Lower leg skin (tissue), 4 donors: ENCODE data around the gene GRM5. TPM values are rescaled to one million over a fixed set of nuclear protein-coding genes. Genes with fewer than 3 reads are reported as not detected.
"Not testable (repeated sequence)": the region's sequence is repeated elsewhere in the genome, so short reads cannot be mapped to it uniquely, and the experiment has no call there.

Experiments
- DNase-seq, 2 donors: peaks; one replicate each; pipeline ENCODE4 v3.0.0-alpha.2; 2019; ENCODE audit warnings: low spot score in 2 of 2
- H3K4me3 ChIP-seq: fragments of 200-600 bp; sonication (generic); 2 replicates; pipeline ENCODE4 v1.5.1; 2017; ENCODE audit warnings: mild to moderate bottlenecking, low read depth; ENCODE audit not compliant: poor library complexity, severe bottlenecking
- POLR2A ChIP-seq, 2 donors: fragments of 450-650 bp; IDR thresholded peaks; one replicate each; pipeline ENCODE4 v1.6.1; 2016 to 2017; ENCODE audit warnings: antibody characterized with exemption in 2 of 2, mild to moderate bottlenecking in 1 of 2, moderate library complexity in 1 of 2
- WGBS, 2 donors: methylation state at CpG; one replicate each; pipeline ENCODE4 v1.1.5; 2018; 5-methylcytosine and 5-hydroxymethylcytosine counted together
- intact Hi-C: fragments of 100-400 bp; cut with DNase I; formaldehyde crosslinking; loops from one replicate; pipeline ENCODE4 v1.15.0; 2023; ENCODE audit warnings: low total_unique reads
- total RNA-seq, 4 donors: library from RNA; depleted of rRNA; stranded (reverse); fragments of >200 nt; gene quantifications; one replicate each; pipeline ENCODE4 v1.1.0, GENCODE V29; 2016
- TF ChIP-seq, protein P1 (sequence below), 3 donors: fragments of 450-650 bp; IDR thresholded peaks; one replicate each; pipeline ENCODE4 v1.5.1; 2016; ENCODE audit warnings: antibody characterized with exemption in 3 of 3, mild to moderate bottlenecking in 3 of 3, moderate library complexity in 2 of 3

Gene GRM5
- total RNA-seq, 4 donors from 2014 or later, result not detected

DNA sequence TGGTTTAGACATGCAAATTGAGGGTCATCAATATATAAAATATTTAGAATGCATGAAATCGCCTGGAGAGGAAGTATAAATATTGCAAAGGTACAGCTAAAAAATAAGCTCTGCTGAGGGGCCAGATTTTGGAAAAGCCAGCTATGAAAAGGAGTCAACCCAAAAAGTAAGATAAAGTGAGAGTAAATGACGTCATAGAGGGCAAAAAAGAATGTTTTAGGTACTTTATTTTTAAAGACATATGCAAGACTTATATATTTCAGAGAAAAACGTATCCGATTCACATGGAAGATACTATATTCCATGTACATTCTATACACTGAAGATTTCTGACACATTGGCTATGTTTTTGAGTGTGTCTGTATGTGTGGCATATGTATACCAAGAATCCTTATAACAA is 13.6 kb downstream of the GRM5 start:
- no peak for DNase-seq
- H3K4me3 ChIP-seq, result no peak overlapping the region
- intact Hi-C loops, result no loop called here
- TF ChIP-seq POLR2A (IDR thresholded peaks at IDR 0.05), result no peak
- TF ChIP-seq, protein P1, sequence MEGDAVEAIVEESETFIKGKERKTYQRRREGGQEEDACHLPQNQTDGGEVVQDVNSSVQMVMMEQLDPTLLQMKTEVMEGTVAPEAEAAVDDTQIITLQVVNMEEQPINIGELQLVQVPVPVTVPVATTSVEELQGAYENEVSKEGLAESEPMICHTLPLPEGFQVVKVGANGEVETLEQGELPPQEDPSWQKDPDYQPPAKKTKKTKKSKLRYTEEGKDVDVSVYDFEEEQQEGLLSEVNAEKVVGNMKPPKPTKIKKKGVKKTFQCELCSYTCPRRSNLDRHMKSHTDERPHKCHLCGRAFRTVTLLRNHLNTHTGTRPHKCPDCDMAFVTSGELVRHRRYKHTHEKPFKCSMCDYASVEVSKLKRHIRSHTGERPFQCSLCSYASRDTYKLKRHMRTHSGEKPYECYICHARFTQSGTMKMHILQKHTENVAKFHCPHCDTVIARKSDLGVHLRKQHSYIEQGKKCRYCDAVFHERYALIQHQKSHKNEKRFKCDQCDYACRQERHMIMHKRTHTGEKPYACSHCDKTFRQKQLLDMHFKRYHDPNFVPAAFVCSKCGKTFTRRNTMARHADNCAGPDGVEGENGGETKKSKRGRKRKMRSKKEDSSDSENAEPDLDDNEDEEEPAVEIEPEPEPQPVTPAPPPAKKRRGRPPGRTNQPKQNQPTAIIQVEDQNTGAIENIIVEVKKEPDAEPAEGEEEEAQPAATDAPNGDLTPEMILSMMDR (IDR thresholded peaks at IDR 0.05), result no peak
- WGBS, 2 donors, result 64 to 69% methylated on average over 4 of the region's 4 CpGs

DNA sequence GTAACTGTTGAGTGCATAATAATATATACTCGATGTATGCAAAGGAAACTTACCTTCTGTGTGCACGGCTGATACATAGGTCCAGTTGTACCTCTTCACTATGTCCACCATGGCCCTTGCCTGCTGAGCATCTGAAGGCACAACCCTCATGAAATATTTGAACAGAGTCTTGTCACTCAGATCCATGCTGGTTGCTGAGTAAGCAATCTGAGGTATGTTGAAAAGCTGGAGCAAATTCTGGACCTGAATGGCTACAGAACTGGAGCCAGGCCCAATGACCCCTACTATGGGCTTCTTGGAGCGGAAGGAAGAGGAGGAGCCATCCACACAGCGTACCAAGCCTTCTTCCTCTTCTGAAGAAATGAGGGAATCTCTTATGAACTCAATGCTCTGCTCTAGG is 18.6 kb downstream of the GRM5 start:
- DNase-seq, H3K4me3 ChIP-seq, intact Hi-C loops: not testable (repeated sequence)
- WGBS, 2 donors, result 87 to 93% methylated on average over 4 of the region's 4 CpGs

DNA sequence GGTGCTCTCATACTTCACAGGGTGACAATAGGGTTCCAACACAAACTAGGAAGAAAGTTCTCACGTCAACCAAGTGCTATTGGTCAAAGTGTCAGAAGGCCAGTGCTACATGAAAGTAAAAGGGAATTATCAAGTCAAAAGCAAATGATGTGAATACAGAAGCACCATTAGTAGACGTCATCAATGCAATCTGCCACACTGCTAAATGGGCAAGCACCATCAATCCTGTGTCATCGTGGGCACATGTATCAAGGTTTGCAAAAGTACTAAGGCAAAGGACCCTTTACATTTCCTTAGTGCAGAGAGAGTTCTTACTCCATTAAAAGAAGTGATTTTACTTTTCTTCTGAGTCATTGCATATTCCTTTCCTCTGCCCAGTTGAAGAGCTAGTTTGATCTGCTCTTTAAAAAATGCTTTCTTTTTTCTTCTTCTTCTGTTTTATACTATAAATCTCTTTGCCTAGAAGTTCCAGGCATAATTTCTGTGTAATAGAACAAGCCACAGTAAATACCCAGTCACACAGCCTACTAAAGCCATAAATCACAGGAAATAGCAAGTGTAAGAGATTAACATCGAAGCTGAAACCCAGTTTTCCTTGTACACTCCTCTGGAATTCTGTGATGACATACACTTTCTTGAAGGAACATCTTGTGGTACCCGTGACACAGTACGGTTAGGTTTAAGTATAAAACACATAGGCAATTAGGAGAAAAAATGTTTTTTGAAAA is 21.8 kb downstream of the GRM5 start:
- intact Hi-C loops, result not testable (repeated sequence)
- 49 to 55% methylated on average over 6 of the region's 6 CpGs for WGBS, 2 donors

DNA sequence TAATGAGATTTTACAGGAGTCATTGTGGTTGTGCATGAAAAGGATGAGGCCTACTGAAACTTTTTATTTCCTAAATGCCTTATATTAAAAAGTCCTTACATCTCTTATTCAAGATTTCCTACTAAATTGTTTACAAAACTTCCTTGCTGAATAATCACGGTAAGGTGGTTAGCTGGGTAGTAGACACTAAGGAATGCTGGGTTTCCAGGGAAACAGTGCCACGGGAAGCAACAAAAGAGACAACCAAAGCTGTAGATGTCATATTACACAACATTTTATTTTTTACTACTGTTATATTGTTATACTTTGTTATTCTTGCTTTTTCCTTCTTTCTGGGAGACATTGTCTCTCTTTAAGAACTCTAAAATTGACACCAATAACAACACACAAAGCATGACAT is 36.1 kb downstream of the GRM5 start:
- WGBS, 2 donors, result 82 to 88% methylated on average over 2 of the region's 2 CpGs
- intact Hi-C loops, DNase-seq, H3K4me3 ChIP-seq: not testable (repeated sequence)

More for the DNA sequence above, 21.8 kb downstream of the GRM5 start:
- H3K4me3 ChIP-seq, DNase-seq: not testable (repeated sequence)

DNA sequence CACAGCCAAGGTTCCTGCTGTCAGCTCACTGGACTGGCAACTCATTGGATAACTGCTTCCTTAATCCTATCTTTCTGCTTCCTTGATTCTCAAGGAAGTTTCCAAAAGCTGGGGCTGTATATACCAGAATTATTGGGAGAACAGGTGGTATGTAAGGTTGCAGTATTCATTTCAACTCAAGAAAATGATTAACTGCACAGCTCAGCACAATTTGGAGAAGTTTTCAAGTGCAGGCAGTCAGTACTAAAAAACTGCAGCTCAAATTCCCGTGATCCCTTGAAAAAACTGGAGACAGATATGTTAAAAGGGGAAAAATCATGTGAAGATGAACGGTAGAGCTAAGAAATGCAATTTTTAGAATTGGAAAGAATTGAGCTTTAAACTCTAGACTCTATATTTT is 44.4 kb downstream of the GRM5 start:
- WGBS, 2 donors, result 70% methylated on average over 2 of the region's 2 CpGs
- DNase-seq, result no peak
- TF ChIP-seq POLR2A (IDR thresholded peaks at IDR 0.05), result no peak
- TF ChIP-seq, protein P1 (IDR thresholded peaks at IDR 0.05), result no peak
- no peak overlapping the region for H3K4me3 ChIP-seq
- intact Hi-C loops, result no loop called here

DNA sequence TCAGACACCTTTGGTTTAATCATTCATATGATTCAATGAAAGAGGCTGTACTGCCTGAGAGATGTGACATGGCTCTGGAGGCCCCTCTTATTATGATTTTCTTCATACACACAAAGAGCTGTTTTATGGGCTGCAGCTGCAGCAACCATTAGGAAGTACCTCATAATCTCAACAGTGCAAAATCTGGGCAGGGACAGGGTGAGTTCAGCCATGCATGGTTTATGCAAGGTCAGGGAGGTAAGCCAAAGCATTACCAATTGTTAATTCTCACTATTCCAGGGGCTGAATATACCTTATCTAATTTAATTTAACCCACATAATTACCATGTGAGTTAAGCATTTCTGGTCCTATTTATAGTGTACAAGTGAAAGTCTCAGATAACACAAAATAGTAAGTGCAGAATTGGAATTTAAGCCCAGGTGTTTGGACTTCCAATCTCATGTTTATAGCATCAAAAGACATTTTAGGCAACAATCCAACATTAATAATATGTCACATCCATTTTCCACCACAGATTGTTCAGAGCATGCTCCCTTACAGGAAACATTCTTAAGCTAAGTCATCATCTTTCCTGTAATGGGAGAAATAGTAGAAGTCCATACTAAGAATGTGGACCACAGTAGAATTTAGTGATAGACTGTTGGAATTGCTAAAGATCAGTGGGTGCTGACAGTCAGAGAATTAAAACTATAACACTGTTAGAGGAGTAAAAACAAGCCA is 45.8 kb downstream of the GRM5 start:
- intact Hi-C loops, DNase-seq, H3K4me3 ChIP-seq: not testable (repeated sequence)

DNA sequence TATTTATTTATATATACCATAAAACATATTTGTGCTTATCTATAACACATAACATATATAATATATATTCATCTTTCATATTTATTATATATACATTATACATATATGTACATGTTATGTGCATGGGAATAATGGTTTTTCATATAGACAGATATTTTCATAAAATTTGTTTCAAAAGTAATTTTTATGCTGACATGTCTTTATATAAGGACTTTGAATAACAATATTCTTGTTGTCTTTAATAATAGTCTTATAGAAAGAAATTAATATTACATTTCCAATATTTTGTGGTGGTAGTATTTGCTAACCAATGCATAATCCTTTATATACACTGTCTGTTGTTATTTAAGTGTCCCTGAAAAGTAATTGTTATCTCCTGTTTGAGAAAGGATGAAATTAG is 49.6 kb downstream of the GRM5 start:
- no peak overlapping the region for H3K4me3 ChIP-seq
- TF ChIP-seq, protein P1 (IDR thresholded peaks at IDR 0.05), result no peak
- TF ChIP-seq POLR2A (IDR thresholded peaks at IDR 0.05), result no peak
- intact Hi-C loops, result no loop called here
- no peak for DNase-seq

DNA sequence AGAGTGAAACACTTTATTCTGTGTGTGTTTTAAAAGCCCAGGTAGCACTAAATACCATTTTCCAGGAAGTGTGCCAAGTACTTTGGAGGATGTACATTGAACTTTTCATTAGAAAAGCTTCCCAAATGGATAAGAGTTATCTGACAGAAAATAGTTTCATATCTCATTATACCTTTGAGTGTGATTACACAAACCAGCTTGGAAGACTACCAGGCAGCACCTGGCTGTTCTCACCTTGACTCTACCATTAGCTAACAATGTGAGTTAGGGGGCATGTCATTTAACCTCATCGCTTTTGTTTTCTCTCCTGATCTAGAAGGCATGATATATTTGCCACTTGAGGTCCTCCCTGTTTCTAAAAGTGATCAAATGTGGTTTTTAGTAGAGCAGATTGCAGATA is 50.2 kb downstream of the GRM5 start:
- DNase-seq, result no peak
- no peak overlapping the region for H3K4me3 ChIP-seq
- intact Hi-C loops, result no loop called here
- TF ChIP-seq, protein P1 (IDR thresholded peaks at IDR 0.05), result no peak
- no peak for TF ChIP-seq POLR2A (IDR thresholded peaks at IDR 0.05)
- 32 to 52% methylated on average over 1 of the region's 1 CpG for WGBS, 2 donors

DNA sequence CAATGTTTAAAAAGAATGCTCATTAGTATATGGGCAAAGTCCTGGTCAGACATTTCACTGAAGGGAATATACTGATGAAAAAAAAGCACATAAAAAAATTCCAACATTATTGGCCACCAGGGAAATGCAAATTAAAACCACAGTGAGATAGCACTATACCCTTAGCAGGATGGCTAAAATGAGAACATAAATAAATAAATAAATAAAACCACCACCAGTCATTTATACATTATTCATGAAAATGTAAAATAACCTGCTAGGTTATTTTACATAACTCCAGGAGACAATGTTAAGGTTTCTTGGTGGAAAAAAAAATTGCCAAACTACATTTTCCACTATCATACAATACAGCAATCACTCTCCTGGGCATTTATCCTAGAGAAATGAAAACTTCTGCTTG is 64.9 kb downstream of the GRM5 start:
- intact Hi-C loops, DNase-seq, H3K4me3 ChIP-seq: not testable (repeated sequence)
